GDM1 (cell line): ENCODE results near the gene CARMIL1.

ENCODE experiments used
- DNase-seq: peaks from one replicate; lab custom pipeline; 2025; lab: John Stamatoyannopoulos, UW

Gene CARMIL1

DNA sequence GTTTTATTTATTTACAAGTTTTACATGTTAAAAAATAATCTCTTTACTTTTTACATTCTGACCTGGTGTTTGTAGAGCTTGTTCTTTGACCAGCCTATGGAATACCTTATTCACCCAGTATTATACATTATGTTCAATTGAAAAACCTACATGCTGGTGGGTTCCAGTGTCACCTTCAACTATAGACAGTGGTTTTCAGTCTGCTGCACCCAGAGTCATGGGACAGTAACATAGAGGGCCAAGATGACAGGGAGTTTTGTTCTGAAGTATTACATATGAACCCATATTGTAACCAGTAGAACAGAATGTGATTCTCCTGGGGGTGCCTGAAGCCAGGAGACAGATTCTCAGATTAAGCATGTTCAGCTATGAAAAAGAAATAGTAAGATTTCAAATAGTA is 233.4 kb downstream of the CARMIL1 start:
- no peak for DNase-seq

DNA sequence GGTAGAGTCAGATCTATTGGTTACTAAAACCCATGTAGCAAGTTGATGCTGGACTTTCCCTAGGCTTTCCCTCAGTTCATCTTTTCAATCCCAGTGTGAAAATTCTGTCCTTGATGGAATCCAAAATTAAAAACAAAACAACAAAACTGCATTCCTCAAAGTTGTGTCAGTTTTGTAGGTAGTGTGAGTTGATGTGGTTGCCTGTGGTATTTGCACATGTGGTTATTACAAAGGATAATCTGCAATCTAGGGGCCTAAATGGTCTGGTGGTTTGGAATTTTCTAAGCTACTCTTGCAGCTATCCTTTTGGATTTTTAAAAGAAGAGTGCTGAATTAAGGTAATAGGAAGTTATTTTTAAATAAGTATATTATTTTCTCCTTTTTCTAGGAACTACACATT is 240.7 kb downstream of the CARMIL1 start:
- no peak for DNase-seq

DNA sequence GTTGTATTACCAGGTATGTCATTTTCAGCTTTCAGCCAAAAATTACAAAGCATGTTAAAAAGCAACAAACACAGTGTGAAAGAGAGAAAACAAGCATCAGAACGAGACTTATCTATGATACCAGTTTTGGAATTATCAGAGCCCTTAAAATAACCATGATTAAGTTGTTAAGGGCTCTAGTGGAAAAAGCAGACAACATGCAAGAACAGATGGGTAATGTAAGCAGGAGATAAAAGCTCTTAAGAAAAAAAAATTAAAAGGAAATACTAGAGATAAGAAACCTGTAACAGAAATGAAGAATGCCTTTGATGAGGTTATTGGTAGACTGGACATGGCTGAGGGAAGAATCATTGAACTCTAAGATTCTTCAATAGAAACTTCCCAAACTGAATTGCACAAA is 245.4 kb downstream of the CARMIL1 start:
- DNase-seq, result no peak

DNA sequence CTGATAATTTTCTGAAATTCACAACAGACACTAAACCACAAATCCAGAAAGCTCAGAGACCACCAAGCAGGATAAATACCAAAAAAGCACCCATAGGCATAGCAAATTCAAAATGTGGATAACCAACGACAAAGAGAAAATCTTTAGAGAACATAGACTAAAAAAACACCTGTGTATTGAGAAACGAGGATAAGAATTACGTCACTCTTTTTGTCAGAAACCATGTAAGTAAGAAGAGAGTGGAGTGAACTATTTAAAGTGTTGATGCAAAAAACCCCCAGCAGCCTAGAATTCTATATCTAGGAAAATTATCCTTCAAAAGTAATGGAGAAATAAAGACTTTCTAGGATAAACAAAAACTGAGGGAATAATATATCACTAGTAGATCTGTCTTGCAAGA is 245.9 kb downstream of the CARMIL1 start:
- no peak for DNase-seq

DNA sequence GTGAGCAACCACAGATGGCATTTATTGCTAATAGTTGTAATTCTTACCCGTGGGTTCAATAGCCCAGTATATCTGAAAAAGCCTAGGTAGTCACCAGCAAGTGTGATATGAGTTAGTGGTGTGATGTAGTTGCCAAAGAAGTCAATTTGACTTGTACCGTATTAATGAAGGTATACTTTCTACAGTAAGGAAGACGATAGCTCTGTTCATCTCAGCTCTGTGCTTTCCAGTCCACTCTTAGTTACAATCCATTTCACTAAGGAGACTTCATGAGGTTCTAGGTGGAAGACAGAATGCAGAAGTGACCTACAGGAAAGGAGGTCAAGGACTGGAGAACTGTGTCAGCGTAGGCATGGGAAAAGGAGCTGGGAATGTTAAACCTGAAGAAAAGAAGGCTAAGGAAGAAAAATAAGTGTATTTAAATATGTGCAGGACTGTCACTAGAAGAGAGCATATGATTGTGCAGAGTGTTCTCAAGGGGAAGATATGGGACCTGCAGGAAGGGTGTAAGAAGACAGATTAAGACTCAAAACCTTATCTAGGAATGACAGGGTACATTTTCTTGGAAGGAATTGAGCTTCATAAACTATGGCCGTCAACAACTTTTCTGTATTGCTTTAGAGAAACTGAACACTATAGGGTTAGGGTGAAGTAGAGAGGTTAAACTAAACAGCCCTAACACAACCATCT is 255.9 kb downstream of the CARMIL1 start:
- no peak for DNase-seq

DNA sequence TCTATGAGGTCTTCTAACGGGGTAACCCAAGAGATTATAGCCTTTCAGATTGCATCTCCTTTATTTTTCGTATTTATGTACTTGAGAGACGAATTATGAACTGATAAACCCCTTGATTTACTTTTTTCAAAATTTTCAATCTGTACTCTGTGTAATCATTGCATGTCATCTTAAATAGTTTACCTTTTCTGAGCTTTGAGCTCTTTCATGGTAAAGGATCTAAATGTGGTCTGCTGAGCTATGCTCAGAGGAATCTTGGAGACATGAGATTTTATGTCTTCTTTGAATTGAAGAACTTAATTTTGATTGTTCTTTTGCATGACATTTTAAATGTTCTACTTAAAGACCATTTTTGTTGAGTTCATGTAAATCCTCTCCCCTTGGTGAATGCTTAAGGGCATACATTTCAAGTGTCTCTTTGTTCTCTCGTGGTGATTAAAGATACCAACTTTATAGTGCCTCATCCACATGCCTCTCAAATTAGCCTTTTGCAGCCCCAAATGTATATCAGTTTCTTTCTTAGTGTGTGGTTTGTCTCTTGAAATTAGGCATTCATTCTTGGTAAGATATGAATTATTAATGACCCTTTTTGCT is 256.6 kb downstream of the CARMIL1 start:
- no peak for DNase-seq

DNA sequence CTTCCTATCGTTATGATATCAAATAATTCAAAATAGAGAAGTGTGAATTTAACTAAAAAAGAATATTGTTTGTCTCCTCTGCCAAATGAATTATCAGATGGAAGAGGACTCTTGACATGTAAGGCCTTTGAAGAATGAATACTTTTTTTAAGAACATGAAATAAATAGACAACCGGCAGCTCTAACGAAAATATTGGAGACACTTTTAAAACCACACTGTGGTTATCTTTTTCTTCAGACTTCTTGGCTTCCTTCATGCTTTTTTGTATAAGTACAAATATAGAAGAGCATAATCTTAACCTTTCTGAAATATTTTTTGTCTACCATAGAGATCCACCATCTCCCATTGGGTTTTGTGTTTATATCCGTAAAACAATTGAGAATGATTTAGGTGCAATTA is 257.6 kb downstream of the CARMIL1 start:
- no peak for DNase-seq

DNA sequence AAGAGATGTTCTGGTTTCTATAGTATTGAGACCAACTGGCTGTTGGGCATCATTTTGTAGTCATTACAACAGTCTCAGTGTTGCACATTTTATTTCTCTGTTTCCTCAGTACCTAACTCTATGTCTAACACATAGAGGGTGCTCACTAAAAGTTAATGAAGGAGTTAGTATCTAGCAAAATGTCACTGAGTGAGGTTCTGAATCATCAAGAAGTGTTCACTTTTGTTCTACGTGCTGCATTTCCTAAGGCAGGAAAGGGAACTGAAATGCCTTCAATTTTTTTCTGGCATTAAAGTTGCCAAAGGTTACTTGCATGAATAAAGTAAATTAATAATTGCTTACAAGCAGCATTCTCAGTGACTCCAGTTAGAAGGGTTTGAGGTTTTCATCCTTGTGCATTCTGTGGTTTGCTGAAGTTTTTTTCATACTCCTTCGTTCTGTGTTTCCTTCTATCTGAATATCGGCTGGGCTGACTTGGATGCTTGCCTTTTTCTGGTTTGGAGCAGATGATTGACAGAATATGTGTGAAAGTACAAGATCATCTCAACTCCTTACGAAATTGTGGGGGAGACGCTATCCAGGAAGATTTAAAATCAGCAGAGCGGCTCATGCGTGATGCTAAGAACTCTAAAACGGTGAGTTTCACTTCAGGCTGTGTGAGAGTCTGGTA is 258.3 kb downstream of the CARMIL1 start:
- no peak for DNase-seq

DNA sequence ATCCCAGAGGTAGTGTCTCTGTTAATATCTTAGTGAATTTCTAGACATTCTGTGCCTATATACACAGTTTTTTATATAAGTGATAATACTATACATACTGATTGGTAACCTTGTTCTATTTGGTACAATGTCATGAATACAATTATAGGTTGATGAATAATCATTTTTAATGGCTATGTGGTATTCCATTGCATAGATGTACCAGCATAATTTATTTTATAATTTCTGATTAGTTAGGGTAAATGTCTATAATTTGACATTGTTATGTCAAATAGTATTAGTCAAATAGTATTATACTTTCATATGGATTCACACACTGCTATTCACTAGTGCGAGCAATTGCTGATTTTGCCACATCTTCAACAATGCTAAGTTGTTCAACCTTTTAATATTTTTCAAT is 262.1 kb downstream of the CARMIL1 start:
- DNase-seq, result no peak

DNA sequence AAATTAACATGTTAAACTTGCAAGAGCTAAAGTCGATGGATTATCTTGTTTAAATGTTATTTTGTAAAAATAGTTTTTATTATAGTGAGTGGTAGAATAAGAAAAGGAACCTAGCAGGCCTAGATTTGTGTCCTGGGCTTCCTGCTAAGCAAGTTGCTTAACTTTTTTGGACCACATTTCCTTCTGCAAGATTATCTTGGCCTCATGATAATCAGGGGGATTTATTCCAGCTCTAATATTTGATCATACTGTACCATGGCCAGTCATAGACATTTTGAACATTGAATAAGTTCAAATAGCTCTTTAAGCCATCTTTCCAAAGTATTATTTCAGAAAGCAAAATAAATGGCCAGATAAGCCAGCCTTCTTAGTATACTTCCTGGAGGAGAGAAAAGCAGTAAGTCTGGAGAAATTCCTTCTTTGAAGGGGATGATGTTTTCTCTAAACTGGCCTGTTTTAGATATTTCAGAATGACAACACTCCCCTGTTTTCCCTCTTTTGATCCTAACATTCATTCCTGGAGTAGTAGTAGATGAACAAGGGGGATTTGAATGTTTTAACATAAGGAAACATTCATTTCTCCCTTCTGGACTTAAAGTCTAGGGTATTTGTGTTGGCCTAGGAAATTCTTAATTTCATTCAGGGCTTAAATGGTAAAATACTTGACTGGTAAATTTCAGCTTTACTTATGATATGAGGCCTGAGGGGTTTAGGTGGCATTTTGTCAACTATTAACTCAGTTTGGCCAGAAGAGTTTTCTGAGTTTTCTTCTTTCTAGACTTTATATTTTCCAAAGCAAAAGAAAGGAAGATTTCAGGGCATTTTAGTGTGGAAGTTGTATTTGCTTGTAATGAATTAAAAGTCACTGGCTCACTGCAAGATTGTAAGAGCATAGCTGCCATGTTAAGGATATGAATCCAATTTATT is 264.1 kb downstream of the CARMIL1 start:
- no peak for DNase-seq

DNA sequence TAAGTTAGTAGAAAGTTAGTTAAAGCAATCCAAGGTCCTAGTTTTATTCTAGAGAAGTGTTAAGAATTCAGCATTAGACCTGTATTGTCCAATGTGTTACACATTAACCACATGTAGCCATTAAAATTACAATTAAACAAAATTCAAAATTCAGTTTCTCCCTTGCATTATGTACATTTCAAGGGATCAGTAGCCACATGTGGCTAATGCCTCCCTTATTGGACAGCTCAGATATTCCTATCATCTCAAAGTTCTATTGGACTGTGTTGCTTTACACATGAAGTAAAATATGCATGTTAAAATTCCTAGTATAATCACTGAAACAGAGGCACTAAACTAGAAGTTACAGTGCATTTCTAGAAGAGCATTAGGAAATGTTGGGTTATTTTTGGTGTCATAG is 265.7 kb downstream of the CARMIL1 start:
- DNase-seq, result no peak

DNA sequence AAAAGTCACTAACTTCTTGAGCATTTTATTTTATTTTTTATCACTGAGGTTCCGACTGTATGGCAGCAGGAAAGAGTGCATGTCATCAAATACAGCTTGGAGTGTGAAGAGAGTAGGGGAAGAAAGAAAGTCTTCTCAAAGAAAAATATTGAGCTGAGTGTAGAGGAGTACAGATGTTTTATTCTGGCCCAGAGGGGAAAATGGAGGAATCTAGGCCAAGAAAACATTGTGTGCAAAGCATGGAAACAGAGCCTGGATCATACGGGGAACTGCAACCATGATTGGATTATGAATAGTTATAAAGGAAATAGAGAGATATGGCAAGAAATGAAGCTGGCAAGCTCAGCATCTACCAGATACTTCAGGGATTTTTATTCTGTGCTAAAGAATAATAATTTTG is 268.6 kb downstream of the CARMIL1 start:
- DNase-seq, result no peak

DNA sequence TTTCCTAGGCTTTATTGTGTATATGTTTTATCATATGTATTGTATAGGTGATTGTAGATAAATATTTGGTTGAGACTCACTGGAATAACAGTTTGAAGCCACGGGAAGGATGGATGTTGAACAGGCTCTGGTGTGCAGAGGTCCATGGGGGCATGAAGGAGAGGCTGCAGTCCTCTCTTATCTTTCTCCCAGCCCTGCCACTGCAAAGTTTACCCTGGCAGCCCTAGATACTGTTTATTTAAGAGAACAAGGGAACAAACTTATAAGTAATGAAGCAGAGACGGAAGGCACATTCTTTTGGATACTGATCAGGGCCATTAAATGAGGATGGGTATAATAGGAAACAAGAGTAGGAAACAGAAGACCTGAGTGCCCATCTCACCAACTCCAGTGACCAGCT is 269.3 kb downstream of the CARMIL1 start:
- DNase-seq, result no peak

DNA sequence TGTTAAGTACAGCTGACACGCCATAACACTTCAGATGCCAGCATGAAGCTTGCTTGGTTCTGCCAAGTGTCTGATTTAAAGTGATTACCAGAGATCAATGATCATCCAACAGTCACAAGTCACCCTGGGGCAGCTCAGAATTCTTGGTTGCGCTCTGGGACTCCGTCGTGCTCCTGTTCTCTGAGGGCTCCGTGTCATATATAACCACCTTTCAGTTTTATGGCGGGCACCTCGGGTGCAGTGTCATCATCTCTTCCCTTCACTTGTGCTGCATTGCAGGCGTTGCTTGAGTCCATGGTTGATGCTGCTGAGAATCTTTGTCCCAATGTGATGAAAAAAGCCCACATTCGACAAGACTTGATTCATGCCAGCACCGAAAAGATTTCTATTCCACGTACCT is 271.5 kb downstream of the CARMIL1 start:
- DNase-seq, result no peak

DNA sequence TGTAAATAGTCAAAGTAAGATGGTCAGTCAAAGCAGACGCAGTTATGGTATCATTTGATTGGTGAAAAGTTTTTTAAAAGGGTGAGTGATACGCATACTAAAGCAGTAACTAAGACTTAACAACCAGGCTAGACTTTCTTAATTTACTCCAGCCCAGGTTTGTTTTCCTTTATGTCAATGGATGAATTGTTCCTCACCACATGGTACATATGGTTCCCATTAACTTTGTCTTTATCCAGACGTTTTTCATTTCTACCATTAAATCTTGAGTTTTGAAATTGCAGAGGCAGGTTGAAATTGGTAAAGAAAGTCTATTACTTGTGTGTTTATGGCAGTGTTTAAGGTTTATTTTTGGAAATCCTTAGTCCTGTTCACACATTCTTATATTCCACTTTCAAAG is 274.3 kb downstream of the CARMIL1 start:
- DNase-seq, result no peak

DNA sequence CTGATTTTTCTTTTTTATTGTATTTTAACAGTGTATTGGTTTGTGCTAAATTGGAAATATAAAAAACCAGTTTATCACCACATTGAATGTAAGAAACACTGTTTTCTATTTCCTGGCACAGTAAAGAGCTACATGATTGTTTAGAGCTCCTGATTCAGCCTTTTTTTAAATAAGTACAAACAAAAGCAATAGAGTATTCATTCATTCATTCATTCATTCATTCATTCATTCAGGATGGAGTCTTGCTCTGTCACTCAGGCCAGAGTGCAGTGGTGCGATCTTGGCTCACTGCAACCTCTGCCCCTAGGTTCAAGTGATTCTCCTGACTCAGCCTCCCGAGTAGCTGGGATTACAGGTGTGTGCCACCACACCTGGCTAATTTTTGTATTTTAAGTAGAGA is 276.0 kb downstream of the CARMIL1 start:
- DNase-seq, result no peak

DNA sequence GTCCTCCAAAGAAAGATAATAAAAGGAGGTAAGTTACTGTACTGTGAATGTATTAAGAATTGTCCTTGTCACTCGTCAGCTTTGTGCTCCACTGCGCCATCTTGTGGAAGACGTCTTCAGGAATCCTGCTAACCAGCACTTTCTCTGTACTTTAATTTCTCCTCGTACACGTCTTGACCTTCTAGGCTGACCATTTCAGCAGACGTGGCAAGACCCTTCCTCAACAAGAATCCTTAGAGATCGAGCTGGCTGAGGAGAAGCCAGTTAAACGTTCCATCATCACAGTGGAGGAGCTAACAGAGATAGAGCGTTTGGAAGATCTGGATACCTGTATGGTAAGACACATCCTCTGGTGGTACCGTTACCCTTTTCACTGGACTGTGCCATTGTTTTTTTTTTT is 277.3 kb downstream of the CARMIL1 start:
- peak; percentile 45 for DNase-seq

DNA sequence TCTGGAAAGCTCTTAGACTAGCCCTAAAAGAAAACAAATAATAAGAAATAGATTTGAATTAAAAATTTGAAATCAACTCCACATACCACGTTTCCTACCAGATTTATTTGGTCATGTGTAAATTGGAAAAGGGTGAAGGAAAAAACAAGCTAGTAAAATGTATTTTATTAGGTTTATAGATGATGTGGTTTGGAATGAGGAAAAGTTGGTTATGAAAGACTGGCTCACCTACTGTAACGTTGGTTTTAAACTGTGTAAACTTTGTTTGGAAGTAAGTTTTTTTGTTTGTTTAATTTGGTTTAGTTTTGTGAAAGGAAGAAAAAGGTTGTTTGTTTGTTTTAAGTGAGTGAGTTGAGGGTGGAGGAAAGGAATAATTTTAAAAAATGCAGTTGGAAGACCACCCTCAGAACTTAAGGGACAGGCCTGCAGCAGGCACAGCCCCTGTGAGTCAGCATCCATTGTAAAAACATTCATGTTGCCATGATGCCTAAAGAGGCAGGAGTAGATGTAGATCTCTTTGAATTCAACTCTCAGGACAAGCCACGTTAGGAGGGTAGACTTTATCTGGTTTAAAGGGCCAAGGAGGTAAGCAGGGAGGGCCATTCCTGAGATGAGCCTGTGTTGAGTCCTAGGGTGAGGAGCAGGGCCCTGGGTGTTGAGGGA is 279.1 kb downstream of the CARMIL1 start:
- DNase-seq, result no peak

DNA sequence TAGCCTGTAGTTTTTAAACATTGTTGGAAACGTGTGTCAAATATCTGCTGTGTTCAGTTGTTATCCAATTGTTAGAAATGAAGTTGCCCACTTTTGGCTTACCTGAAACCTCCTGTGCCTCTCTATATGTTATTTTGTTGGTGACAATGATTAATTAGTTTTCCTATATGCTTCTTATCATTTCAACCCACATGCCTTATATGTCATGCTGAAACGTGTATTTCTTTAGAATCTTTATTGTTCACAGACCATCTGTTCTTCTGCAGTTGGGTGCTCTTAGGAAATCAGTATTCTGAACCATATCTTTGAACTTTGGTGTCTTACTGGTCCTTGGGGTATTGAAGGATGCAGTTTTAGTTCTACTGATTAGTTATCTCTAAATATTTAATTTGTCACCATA is 281.7 kb downstream of the CARMIL1 start:
- DNase-seq, result no peak

DNA sequence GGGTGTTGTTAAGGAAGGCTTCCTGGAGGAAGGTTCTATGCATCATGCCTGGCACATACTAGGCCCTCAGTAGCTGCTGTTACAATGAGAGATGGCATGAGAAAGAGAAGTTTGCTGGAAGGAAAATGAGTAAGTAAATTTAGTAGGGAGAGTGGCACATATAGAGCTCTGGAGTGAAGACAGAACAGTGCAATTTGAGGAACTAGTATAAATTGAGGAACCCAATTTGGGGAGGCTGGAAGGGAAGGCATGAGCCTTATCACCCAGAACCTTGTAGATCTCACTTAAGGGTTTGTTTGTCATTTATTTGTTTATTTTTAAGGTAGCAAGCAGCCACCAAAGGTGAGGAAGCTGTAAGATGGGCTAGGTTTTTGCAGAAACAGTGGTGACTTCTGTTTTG is 285.8 kb downstream of the CARMIL1 start:
- peak; percentile 44 for DNase-seq

DNA sequence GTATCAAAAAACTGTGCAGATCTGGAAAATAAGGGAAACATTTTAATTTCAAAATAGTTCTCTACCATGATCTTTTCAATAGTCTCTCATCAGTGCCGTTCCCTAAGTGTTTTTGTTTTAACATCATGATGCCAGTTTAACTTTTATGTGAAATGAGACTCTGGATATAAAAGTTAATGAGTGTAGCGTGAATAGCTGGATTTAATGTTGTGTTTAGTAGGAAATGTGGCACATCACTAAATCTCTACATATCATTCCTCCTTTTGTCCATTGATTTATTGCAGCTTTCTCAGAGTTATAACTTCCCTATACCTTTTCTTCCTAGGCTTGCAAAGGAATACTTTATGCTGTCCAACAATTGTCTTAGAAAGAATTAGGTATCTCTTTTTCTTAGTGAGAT is 291.4 kb downstream of the CARMIL1 start:
- DNase-seq, result no peak

DNA sequence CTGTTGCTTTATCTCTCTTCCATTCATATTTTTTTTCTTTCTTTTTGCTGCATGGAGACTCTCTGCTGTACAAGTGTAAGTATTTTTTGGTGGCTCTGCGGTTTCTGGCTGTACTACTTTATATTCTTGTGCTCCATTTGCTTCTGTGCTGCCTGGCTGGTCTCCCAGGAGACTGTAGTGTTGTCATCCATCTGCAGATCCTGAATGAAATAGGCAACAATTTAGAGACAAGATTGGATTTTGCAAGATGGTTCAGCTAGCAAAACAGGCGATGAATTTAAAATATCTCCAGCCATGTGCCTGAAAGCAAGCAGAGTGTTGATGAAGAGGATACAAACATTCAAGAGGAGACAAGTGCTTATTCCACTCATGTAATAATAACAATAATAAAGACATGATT is 297.7 kb downstream of the CARMIL1 start:
- DNase-seq, result no peak
